Keratinocyte (primary cell): Measurements from ENCODE around the gene CUL3. TPM values are rescaled to one million over a fixed set of nuclear protein-coding genes. Genes with fewer than 3 reads are reported as not detected.

Source experiments
- DNase-seq: peaks from one replicate; pipeline ENCODE4 v3.0.0-alpha.2; 2011; ENCODE audit warnings: low read depth, missing footprints, low spot score
- FAIRE-seq: peaks from 2 replicates; lab custom pipeline; 2011; peaks lifted over from hg19 to GRCh38; lab: Jason Lieb, UNC
- H2AFZ ChIP-seq: 2 replicates; pipeline ENCODE4 v1.6.0; 2012; ENCODE audit warnings: low read length, control low read depth, inconsistent platforms; ENCODE audit not compliant: control insufficient read depth
- H3K27ac ChIP-seq: 2 replicates; pipeline ENCODE4 v1.5.1; 2011; ENCODE audit warnings: low read length; ENCODE audit not compliant: control insufficient read depth, insufficient read depth
- H3K27me3 ChIP-seq: 3 replicates; pipeline ENCODE4 v1.6.0; 2011; ENCODE audit warnings: low read length; ENCODE audit not compliant: control insufficient read depth, insufficient read depth; ENCODE audit errors: extremely low read depth
- H3K36me3 ChIP-seq, 2 experiments: 2 replicates in 1 of 2; 3 replicates in 1 of 2; pipeline ENCODE4 v1.5.1; 2011; ENCODE audit warnings: low read length in 2 of 2, mild to moderate bottlenecking in 1 of 2; ENCODE audit not compliant: control insufficient read depth in 2 of 2, insufficient read depth in 2 of 2; ENCODE audit errors: extremely low read depth in 1 of 2
- H3K4me1 ChIP-seq: 3 replicates; pipeline ENCODE4 v1.5.1; 2011; ENCODE audit warnings: low read length; ENCODE audit not compliant: control insufficient read depth, insufficient read depth; ENCODE audit errors: extremely low read depth
- H3K4me2 ChIP-seq: 3 replicates; pipeline ENCODE4 v1.6.0; 2011; ENCODE audit warnings: low read depth, low read length; ENCODE audit not compliant: control insufficient read depth, insufficient read depth; ENCODE audit errors: extremely low read depth
- H3K4me3 ChIP-seq, 3 experiments: fragments of 200-600 bp in 1 of 3; sonication (generic) in 1 of 3; 2 replicates in 2 of 3; 3 replicates in 1 of 3; pipeline ENCODE4 v1.5.1; 2011 to 2016; ENCODE audit warnings: low read length in 3 of 3, mild to moderate bottlenecking in 3 of 3, control low read depth in 2 of 3, inconsistent platforms in 1 of 3, low read depth in 1 of 3, mixed read lengths in 1 of 3, mixed run types in 1 of 3, moderate library complexity in 1 of 3; ENCODE audit not compliant: control insufficient read depth in 2 of 3, insufficient read depth in 2 of 3; ENCODE audit errors: extremely low read depth in 1 of 3
- H3K79me2 ChIP-seq: 2 replicates; pipeline ENCODE4 v1.6.0; 2012; ENCODE audit warnings: low read length; ENCODE audit not compliant: control insufficient read depth, insufficient read depth
- H3K9ac ChIP-seq: 3 replicates; pipeline ENCODE4 v1.6.0; 2011; ENCODE audit warnings: low read length; ENCODE audit not compliant: control insufficient read depth, insufficient read depth; ENCODE audit errors: extremely low read depth
- H3K9me1 ChIP-seq: 3 replicates; pipeline ENCODE4 v1.6.0; 2011; ENCODE audit warnings: low read length; ENCODE audit not compliant: control insufficient read depth, insufficient read depth; ENCODE audit errors: extremely low read depth
- H3K9me3 ChIP-seq: 2 replicates; pipeline ENCODE4 v1.5.1; 2012; ENCODE audit warnings: low read depth, low read length; ENCODE audit not compliant: control insufficient read depth
- H4K20me1 ChIP-seq: 3 replicates; pipeline ENCODE4 v1.6.0; 2011; ENCODE audit warnings: low read length; ENCODE audit not compliant: control insufficient read depth, insufficient read depth; ENCODE audit errors: extremely low read depth
- CTCF ChIP-seq, 3 experiments: IDR thresholded peaks in 1 of 3; conservative IDR thresholded peaks in 1 of 3; optimal IDR thresholded peaks in 1 of 3; 2 replicates in 2 of 3; 3 replicates in 1 of 3; pipeline versions ENCODE3 to v1.5.1; 2011; ENCODE audit warnings: low read length in 3 of 3, mild to moderate bottlenecking in 3 of 3, moderate library complexity in 2 of 3, control low read depth in 1 of 3, inconsistent platforms in 1 of 3; ENCODE audit not compliant: insufficient read depth in 2 of 3; ENCODE audit errors: extremely low read depth in 1 of 3
- EZH2 ChIP-seq: IDR thresholded peaks from one replicate; pipeline ENCODE4 v1.6.1; 2012; ENCODE audit warnings: inconsistent platforms, mild to moderate bottlenecking, low read length, moderate library complexity
- dilution Hi-C: fragments of 300-500 bp; cut with MboI; formaldehyde crosslinking; loops from one replicate; pipeline ENCODE4 v1.7.0; 2020; ENCODE audit warnings: low sequenced_read_pairs; ENCODE audit not compliant: extremely low pct_ligation_motif_present
- polyA plus RNA-seq, 5 experiments: library from polyadenylated mRNA; depleted of rRNA in 3 of 5; stranded (reverse) in 3 of 5; stranded (forward) in 1 of 5; unstranded in 1 of 5; fragments of >200 nt; gene quantifications; 1 replicate in 1 of 5; 2 replicates in 3 of 5; 3 replicates in 1 of 5; pipeline versions ENCODE4 v1.2.1 to v1.2.3, GENCODE V29; 2011 to 2012; ENCODE audit warnings: missing spikeins in 2 of 5, low read depth in 1 of 5, low replicate concordance in 1 of 5

CUL3 gene
- polyA plus RNA-seq, 1 donor (not counting 4 experiments of a cell fraction or from before 2014, with no cell fraction given): 71.7 TPM

- FAIRE-seq: no peak
Measured at GRCh38 chr2:224421065-224421464, 164.1 kb downstream of the CUL3 start.

More at GRCh38 chr2:224421065-224421464, 164.1 kb downstream of the CUL3 start:
- Histone ChIP-seq H3K4me2 (no peak overlapping the region), H3K4me3 (no peak overlapping the region), H3K79me2 (no peaks in the 10 kb centered on the region), H4K20me1 (no peaks in the 10 kb centered on the region), H2AFZ (no peak overlapping the region), H3K9me3 (no peaks in the 10 kb centered on the region), H3K27ac (no peak overlapping the region), H3K27me3 (no peaks in the 10 kb centered on the region), H3K9me1 (no peaks in the 10 kb centered on the region), H3K4me1 (no peaks in the 10 kb centered on the region), H3K36me3 (no peaks in the 10 kb centered on the region), H3K9ac (no peak overlapping the region)
- dilution Hi-C loops: no loop called here
- no peak for DNase-seq
- TF ChIP-seq EZH2: no peak
- no peak for TF ChIP-seq CTCF (optimal IDR thresholded peaks at IDR 0.05 in 1 of 3, IDR thresholded peaks at IDR 0.05 in 1 of 3, conservative IDR thresholded peaks at IDR 0.05 in 1 of 3; ENCODE audit: extremely low read depth in 1 of 3, insufficient read depth in 2 of 3, low read length in 3 of 3)

Other genes starting within 250 kb of the CUL3 start
- gene FAM124B, start 183.3 kb downstream of the CUL3 start, polyA plus RNA-seq: 0.03 to 0.04 TPM (median 0.03 TPM) in 3 replicates
- gene CCDC195, start 131.0 kb upstream of the CUL3 start, polyA plus RNA-seq: not detected in 3 replicates